ENCODE results near the gene PGBD4. TPM values are rescaled to one million over a fixed set of nuclear protein-coding genes. Genes with fewer than 3 reads are reported as not detected.

The PGBD4 gene
- total and polyA plus RNA-seq, 2 of the 13 experiments (the other 11 are each of a cell fraction or from before 2014, with no cell fraction given): 1.4 to 1.7 TPM

DNA sequence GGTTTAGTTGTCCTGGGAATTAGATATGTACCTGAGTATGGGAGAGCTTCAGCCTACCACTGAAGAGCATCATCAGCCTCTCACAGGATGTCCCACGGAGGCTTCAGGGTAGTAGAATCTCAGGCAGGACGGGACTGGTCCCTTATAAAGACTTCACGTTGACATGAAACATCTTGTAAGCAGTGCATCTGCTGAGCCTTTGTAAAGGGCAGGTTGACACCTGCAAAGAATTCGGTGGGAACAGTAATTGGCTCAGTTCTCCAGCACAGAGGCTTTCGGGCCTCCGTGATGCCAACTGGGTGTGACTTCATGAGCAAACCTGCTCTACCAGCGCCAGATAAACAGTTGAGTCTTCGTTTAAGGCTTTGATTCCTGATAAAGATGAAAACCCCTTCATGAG is 35.9 kb upstream of the PGBD4 start:
- Histone ChIP-seq H3K9ac (ENCODE audit: insufficient read depth, low read depth, low read length) (no peak overlapping the region), H3K4me1 (ENCODE audit: insufficient read depth, low read length) (no peaks in the 10 kb centered on the region), H3K79me2 (ENCODE audit: insufficient read depth, low read length) (no peaks in the 10 kb centered on the region), H3K27ac (ENCODE audit: extremely low read length, insufficient read depth, low read length) (no peak overlapping the region), H4K20me1 (ENCODE audit: insufficient read depth, low read length) (no peaks in the 10 kb centered on the region), H3K36me3 (replicated peaks in 1 of 2; ENCODE audit: control insufficient read depth in 1 of 2, insufficient read depth in 2 of 2, low read length in 2 of 2) (no peaks in the 10 kb centered on the region), H3K27me3 (ENCODE audit: control insufficient read depth in 1 of 2, insufficient read depth in 2 of 2, low read length in 2 of 2) (no peaks in the 10 kb centered on the region), H3K4me2 (ENCODE audit: low read depth, low read length) (no peak overlapping the region), H3K4me3 (replicated peaks in 1 of 3; ENCODE audit: insufficient read depth in 1 of 3, low read depth in 2 of 3, low read length in 3 of 3) (no peak overlapping the region), H2AFZ (ENCODE audit: low read length) (no peak overlapping the region), H3K9me3 (ENCODE audit: low read length) (no peaks in the 10 kb centered on the region)
- ChIA-PET POLR2A (no interaction called here), CTCF (ENCODE audit: low intra/inter-chr PET ratio, low total read pairs) (no interaction called here)
- FAIRE-seq (no peak), DNase-seq (ENCODE audit: low spot score) (no peak), ATAC-seq (no peak)
- TF ChIP-seq SNAI1 (CRISPR knock-in tag; IDR thresholded peaks at IDR 0.05; ENCODE audit: borderline replicate concordance) (no peak), ZNF296 (CRISPR knock-in tag; conservative IDR thresholded peaks at IDR 0.05) (no peak), ZNF451 (CRISPR knock-in tag; IDR thresholded peaks at IDR 0.05) (no peak), GPN1 (CRISPR knock-in tag; IDR thresholded peaks at IDR 0.05; ENCODE audit: borderline replicate concordance) (no peak), JUN (CRISPR knock-in tag; IDR thresholded peaks at IDR 0.05) (no peak), ZNF564 (CRISPR knock-in tag; IDR thresholded peaks at IDR 0.05) (no peak), ZFP1 (CRISPR knock-in tag; IDR thresholded peaks at IDR 0.05) (no peak), RORA (CRISPR knock-in tag; IDR thresholded peaks at IDR 0.05) (no peak), ZBTB8A (CRISPR knock-in tag; IDR thresholded peaks at IDR 0.05; ENCODE audit: borderline replicate concordance, low read depth) (no peak)
- no TSS peak for BruUV-seq (replicated peaks)
- intact Hi-C loops (cut with micrococcal nuclease; ENCODE audit: unreplicated experiment) (no loop called here), in situ Hi-C loops (cut with HindIII; ENCODE audit: extremely low pct_ligation_motif_present, low pct_unique_long_range_greater_than_20kb) (loop anchor here (25.0 kb wide), 2 partner anchors 296 to 521 kb away; partner anchors contain the start of genes GOLGA8B and LPCAT4)
- WGBS (ENCODE audit: low lambda C conversion rate): 50% methylated on average over 7 of the region's 8 CpGs

DNA sequence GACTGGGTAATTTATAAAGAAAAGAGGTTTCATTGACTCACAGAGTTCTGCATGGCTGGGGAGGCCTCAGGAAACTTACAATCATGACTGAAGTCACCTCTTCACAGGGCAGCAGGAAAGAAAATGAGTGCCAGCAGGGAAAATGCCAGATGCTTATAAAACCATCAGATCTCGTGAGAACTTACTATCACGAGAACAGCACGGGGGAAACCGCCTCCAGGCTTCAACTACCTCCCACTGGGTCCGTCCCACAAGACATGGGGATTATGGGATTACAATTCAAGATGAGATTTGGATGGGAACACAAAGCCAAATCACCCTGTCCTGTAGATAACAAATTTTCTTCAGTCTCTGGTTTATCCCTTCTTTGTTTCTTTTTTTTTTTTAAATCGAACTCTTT is 31.9 kb upstream of the PGBD4 start:
- no peak for ATAC-seq
- Histone ChIP-seq H2AFZ (ENCODE audit: low read length) (no peak overlapping the region), H3K4me1 (ENCODE audit: insufficient read depth, low read length) (no peaks in the 10 kb centered on the region), H3K9me3 (ENCODE audit: low read length) (no peaks in the 10 kb centered on the region), H4K20me1 (ENCODE audit: insufficient read depth, low read length) (no peaks in the 10 kb centered on the region), H3K27me3 (ENCODE audit: control insufficient read depth in 1 of 2, insufficient read depth in 2 of 2, low read length in 2 of 2) (no peaks in the 10 kb centered on the region), H3K79me2 (ENCODE audit: insufficient read depth, low read length) (no peaks in the 10 kb centered on the region), H3K27ac (ENCODE audit: extremely low read length, insufficient read depth, low read length) (no peak overlapping the region), H3K36me3 (replicated peaks in 1 of 2; ENCODE audit: control insufficient read depth in 1 of 2, insufficient read depth in 2 of 2, low read length in 2 of 2) (no peaks in the 10 kb centered on the region), H3K4me2 (ENCODE audit: low read depth, low read length) (no peak overlapping the region), H3K9ac (ENCODE audit: insufficient read depth, low read depth, low read length) (no peak overlapping the region), H3K4me3 (replicated peaks in 1 of 3; ENCODE audit: insufficient read depth in 1 of 3, low read depth in 2 of 3, low read length in 3 of 3) (no peak overlapping the region)
- TF ChIP-seq CAMTA2 (CRISPR knock-in tag; IDR thresholded peaks at IDR 0.05; ENCODE audit: borderline replicate concordance) (no peak), CHD2 (IDR thresholded peaks at IDR 0.05; ENCODE audit: low read depth, low read length) (peak; percentile 74), ZBTB14 (CRISPR knock-in tag; IDR thresholded peaks at IDR 0.05) (no peak)
- DNase-seq (ENCODE audit: low spot score): no peak
- 26% methylated on average over 6 of the region's 6 CpGs for WGBS (ENCODE audit: low lambda C conversion rate)
- BruUV-seq (replicated peaks): no TSS peak
- FAIRE-seq: no peak
- intact Hi-C loops (cut with micrococcal nuclease; ENCODE audit: unreplicated experiment) (no loop called here), in situ Hi-C loops (cut with HindIII; ENCODE audit: extremely low pct_ligation_motif_present, low pct_unique_long_range_greater_than_20kb) (loop anchor here (25.0 kb wide), 2 partner anchors 292 to 517 kb away; partner anchors contain the start of genes GOLGA8B and LPCAT4)
- POLR2A ChIA-PET: no interaction called here
- CTCF ChIA-PET (ENCODE audit: low intra/inter-chr PET ratio, low total read pairs): no interaction called here

Data from HepG2 (cell line).